Loucy (cell line): ENCODE measurements around the gene SST.

Experiments used
- H2AFZ ChIP-seq: fragments of 200-600 bp; sonication (generic); 2 replicates; pipeline ENCODE4 v1.6.0; 2016; ENCODE audit warnings: antibody characterized with exemption, mild to moderate bottlenecking, low read length, moderate library complexity
- H3F3A ChIP-seq: fragments of 200-600 bp; 2 replicates; pipeline ENCODE4 v1.6.0; 2016; ENCODE audit warnings: antibody characterized with exemption, low read depth, mild to moderate bottlenecking
- H3K27me3 ChIP-seq: fragments of 200-600 bp; sonication (generic); 2 replicates; pipeline ENCODE4 v1.6.1; 2014; ENCODE audit warnings: low read length, mild to moderate bottlenecking; ENCODE audit not compliant: insufficient read depth, poor library complexity, severe bottlenecking
- H3K36me3 ChIP-seq: fragments of 200-600 bp; sonication (generic); 2 replicates; pipeline ENCODE4 v1.6.1; 2016; ENCODE audit warnings: low read length; ENCODE audit not compliant: insufficient read depth
- H3K4me1 ChIP-seq: fragments of 200-600 bp; sonication (generic); 2 replicates; pipeline ENCODE4 v1.5.1; 2014; ENCODE audit warnings: low read length, mild to moderate bottlenecking; ENCODE audit not compliant: insufficient read depth, poor library complexity, severe bottlenecking
- H3K4me2 ChIP-seq: fragments of 200-600 bp; sonication (generic); 2 replicates; pipeline ENCODE4 v1.6.0; 2014; ENCODE audit warnings: antibody characterized with exemption, low read length, low read depth, mild to moderate bottlenecking; ENCODE audit not compliant: poor library complexity, severe bottlenecking
- H3K4me3 ChIP-seq: fragments of 200-600 bp; sonication (generic); 2 replicates; pipeline ENCODE4 v1.5.1; 2014; ENCODE audit warnings: low read length, mild to moderate bottlenecking, mixed read lengths; ENCODE audit not compliant: poor library complexity, severe bottlenecking
- H3K79me2 ChIP-seq: fragments of 200-600 bp; sonication (generic); 2 replicates; pipeline ENCODE4 v1.6.1; 2014; ENCODE audit warnings: low read length; ENCODE audit not compliant: insufficient read depth
- H3K9ac ChIP-seq: fragments of 200-600 bp; sonication (generic); 2 replicates; pipeline ENCODE4 v1.6.0; 2014; ENCODE audit warnings: mild to moderate bottlenecking, low read depth, low read length, moderate library complexity; ENCODE audit not compliant: poor library complexity, severe bottlenecking
- H3K9me2 ChIP-seq: fragments of 200-600 bp; sonication (generic); replicated peaks from 2 replicates; pipeline ENCODE4 v1.6.1; 2016; ENCODE audit warnings: low read depth, low read length, mixed read lengths
- H3K9me3 ChIP-seq: fragments of 200-600 bp; sonication (generic); 2 replicates; pipeline ENCODE4 v1.6.1; 2014; ENCODE audit warnings: mild to moderate bottlenecking, antibody characterized with exemption, low read length, low read depth; ENCODE audit not compliant: insufficient read depth
- H4K20me1 ChIP-seq: fragments of 200-600 bp; sonication (generic); 2 replicates; pipeline ENCODE4 v1.6.0; 2014; ENCODE audit warnings: antibody characterized with exemption, low read length, mild to moderate bottlenecking; ENCODE audit not compliant: insufficient read depth, poor library complexity, severe bottlenecking
- EZH2phosphoT487 ChIP-seq: fragments of 200-600 bp; IDR thresholded peaks from 2 replicates; pipeline ENCODE4 v1.6.1; 2018; ENCODE audit warnings: antibody characterized with exemption, mild to moderate bottlenecking, moderate library complexity, borderline replicate concordance
- TF ChIP-seq, protein P1 (sequence below): fragments of 200-600 bp; sonication (generic); conservative IDR thresholded peaks from 2 replicates; pipeline ENCODE4 v1.5.1; 2014; ENCODE audit warnings: mild to moderate bottlenecking, antibody characterized with exemption, low read length

The SST gene

GRCh38 chr3:187705164-187705563 is 35.0 kb upstream of the SST start:
- no peak overlapping the region for H3K9ac ChIP-seq
- H3K4me1 ChIP-seq = no peaks in the 10 kb centered on the region
- H2AFZ ChIP-seq = no peak overlapping the region
- no peaks in the 10 kb centered on the region for H3K79me2 ChIP-seq
- no peaks in the 10 kb centered on the region for H3K9me2 ChIP-seq
- no peaks in the 10 kb centered on the region for H3F3A ChIP-seq
- no peaks in the 10 kb centered on the region for H4K20me1 ChIP-seq
- H3K4me3 ChIP-seq = no peak overlapping the region
- no peaks in the 10 kb centered on the region for H3K36me3 ChIP-seq
- no peak for TF ChIP-seq EZH2phosphoT487
- TF ChIP-seq, protein P1, sequence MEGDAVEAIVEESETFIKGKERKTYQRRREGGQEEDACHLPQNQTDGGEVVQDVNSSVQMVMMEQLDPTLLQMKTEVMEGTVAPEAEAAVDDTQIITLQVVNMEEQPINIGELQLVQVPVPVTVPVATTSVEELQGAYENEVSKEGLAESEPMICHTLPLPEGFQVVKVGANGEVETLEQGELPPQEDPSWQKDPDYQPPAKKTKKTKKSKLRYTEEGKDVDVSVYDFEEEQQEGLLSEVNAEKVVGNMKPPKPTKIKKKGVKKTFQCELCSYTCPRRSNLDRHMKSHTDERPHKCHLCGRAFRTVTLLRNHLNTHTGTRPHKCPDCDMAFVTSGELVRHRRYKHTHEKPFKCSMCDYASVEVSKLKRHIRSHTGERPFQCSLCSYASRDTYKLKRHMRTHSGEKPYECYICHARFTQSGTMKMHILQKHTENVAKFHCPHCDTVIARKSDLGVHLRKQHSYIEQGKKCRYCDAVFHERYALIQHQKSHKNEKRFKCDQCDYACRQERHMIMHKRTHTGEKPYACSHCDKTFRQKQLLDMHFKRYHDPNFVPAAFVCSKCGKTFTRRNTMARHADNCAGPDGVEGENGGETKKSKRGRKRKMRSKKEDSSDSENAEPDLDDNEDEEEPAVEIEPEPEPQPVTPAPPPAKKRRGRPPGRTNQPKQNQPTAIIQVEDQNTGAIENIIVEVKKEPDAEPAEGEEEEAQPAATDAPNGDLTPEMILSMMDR = no peak
- H3K27me3 ChIP-seq = no peaks in the 10 kb centered on the region
- no peaks in the 10 kb centered on the region for H3K9me3 ChIP-seq
- H3K4me2 ChIP-seq = no peak overlapping the region

DNA sequence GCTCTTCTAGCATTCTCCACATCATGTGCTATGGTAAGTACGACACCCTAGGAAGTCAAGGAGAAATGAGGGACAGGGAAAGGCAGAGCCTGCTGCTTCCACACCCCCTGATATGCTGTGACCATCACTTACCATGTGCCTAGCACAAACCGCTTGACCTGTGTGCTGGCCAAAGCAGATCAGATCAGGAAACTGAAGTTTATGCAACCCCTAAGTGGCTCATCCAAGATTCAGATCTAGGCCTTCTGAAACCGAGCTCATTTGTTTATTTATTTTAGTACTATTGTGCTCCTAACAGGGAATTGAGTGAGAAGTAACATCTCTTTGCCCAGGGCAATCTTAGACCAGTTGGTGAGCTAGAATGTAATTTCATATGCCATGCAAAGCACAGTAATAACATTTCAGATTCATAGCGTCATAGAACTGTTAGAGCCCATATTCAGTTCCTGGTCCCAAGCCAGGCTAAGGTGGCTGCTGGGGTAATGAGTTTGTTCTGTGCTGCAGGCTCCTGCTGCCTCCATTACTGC is 32.4 kb upstream of the SST start, which contains the start of gene RTP2:
RTP2 (minus strand) TSS at position 51 of the 527 bp plus-strand sequence. CDS start 429 bp downstream, outside the sequence.
- no peak within 1 kb of the TSS for H2AFZ ChIP-seq
- H3K4me1 ChIP-seq = no peaks in the 10 kb centered on the region
- no peaks in the 10 kb centered on the region for H3K36me3 ChIP-seq
- no peak for TF ChIP-seq EZH2phosphoT487
- TF ChIP-seq, protein P1 = no peak
- H4K20me1 ChIP-seq = no peaks in the 10 kb centered on the region
- no peaks in the 10 kb centered on the region for H3K9me2 ChIP-seq
- no peaks in the 10 kb centered on the region for H3K9me3 ChIP-seq
- no peak within 1 kb of the TSS for H3K9ac ChIP-seq
- H3K79me2 ChIP-seq = no peaks in the 10 kb centered on the region
- H3K4me3 ChIP-seq = no peak within 1 kb of the TSS
- no peaks in the 10 kb centered on the region for H3K27me3 ChIP-seq
- no peak within 1 kb of the TSS for H3K4me2 ChIP-seq
- no peaks in the 10 kb centered on the region for H3F3A ChIP-seq

DNA sequence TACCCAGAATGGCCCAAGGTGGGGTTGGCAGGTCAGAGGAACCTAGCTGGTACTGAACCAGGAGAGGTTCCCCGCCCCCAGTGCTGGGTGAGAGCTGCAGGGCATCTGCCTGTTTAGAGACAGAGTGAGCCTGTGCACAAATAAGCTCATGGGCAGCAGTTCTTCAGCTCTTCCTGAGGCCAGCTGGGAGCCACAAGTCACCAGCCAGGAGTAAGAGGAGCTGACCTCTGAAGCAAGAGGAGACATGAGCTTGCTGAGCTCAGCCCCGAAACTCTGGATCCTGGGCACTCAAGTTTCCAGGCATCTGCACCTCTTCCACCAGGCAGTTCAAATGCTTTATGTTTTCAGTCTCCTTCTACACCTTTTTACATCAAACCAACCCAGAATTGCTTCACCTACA is 30.1 kb upstream of the SST start:
- H3K27me3 ChIP-seq = no peaks in the 10 kb centered on the region
- no peak overlapping the region for H3K9ac ChIP-seq
- H3K9me2 ChIP-seq = no peaks in the 10 kb centered on the region
- no peak overlapping the region for H2AFZ ChIP-seq
- H3K4me3 ChIP-seq = no peak overlapping the region
- H3F3A ChIP-seq = no peaks in the 10 kb centered on the region
- no peaks in the 10 kb centered on the region for H3K9me3 ChIP-seq
- TF ChIP-seq EZH2phosphoT487 = no peak
- TF ChIP-seq, protein P1 = no peak
- no peaks in the 10 kb centered on the region for H3K36me3 ChIP-seq
- H4K20me1 ChIP-seq = no peaks in the 10 kb centered on the region
- H3K79me2 ChIP-seq = no peaks in the 10 kb centered on the region
- no peaks in the 10 kb centered on the region for H3K4me1 ChIP-seq
- no peak overlapping the region for H3K4me2 ChIP-seq
